Keratinocyte (primary cell): ENCODE results near the gene EPHB2. TPM values are rescaled to one million over a fixed set of nuclear protein-coding genes. Genes with fewer than 3 reads are reported as not detected.

ENCODE experiments used
- DNase-seq: peaks from one replicate; pipeline ENCODE4 v3.0.0-alpha.2; 2011; ENCODE audit warnings: low read depth, missing footprints, low spot score
- FAIRE-seq: peaks from 2 replicates; lab custom pipeline; 2011; peaks lifted over from hg19 to GRCh38; lab: Jason Lieb, UNC
- H2AFZ ChIP-seq: 2 replicates; pipeline ENCODE4 v1.6.0; 2012; ENCODE audit warnings: low read length, control low read depth, inconsistent platforms; ENCODE audit not compliant: control insufficient read depth
- H3K27ac ChIP-seq: 2 replicates; pipeline ENCODE4 v1.5.1; 2011; ENCODE audit warnings: low read length; ENCODE audit not compliant: control insufficient read depth, insufficient read depth
- H3K27me3 ChIP-seq: 3 replicates; pipeline ENCODE4 v1.6.0; 2011; ENCODE audit warnings: low read length; ENCODE audit not compliant: control insufficient read depth, insufficient read depth; ENCODE audit errors: extremely low read depth
- H3K36me3 ChIP-seq, 2 experiments: 2 replicates in 1 of 2; 3 replicates in 1 of 2; pipeline ENCODE4 v1.5.1; 2011; ENCODE audit warnings: low read length in 2 of 2, mild to moderate bottlenecking in 1 of 2; ENCODE audit not compliant: control insufficient read depth in 2 of 2, insufficient read depth in 2 of 2; ENCODE audit errors: extremely low read depth in 1 of 2
- H3K4me1 ChIP-seq: 3 replicates; pipeline ENCODE4 v1.5.1; 2011; ENCODE audit warnings: low read length; ENCODE audit not compliant: control insufficient read depth, insufficient read depth; ENCODE audit errors: extremely low read depth
- H3K4me2 ChIP-seq: 3 replicates; pipeline ENCODE4 v1.6.0; 2011; ENCODE audit warnings: low read depth, low read length; ENCODE audit not compliant: control insufficient read depth, insufficient read depth; ENCODE audit errors: extremely low read depth
- H3K4me3 ChIP-seq, 3 experiments: fragments of 200-600 bp in 1 of 3; sonication (generic) in 1 of 3; 2 replicates in 2 of 3; 3 replicates in 1 of 3; pipeline ENCODE4 v1.5.1; 2011 to 2016; ENCODE audit warnings: low read length in 3 of 3, mild to moderate bottlenecking in 3 of 3, control low read depth in 2 of 3, inconsistent platforms in 1 of 3, low read depth in 1 of 3, mixed read lengths in 1 of 3, mixed run types in 1 of 3, moderate library complexity in 1 of 3; ENCODE audit not compliant: control insufficient read depth in 2 of 3, insufficient read depth in 2 of 3; ENCODE audit errors: extremely low read depth in 1 of 3
- H3K79me2 ChIP-seq: 2 replicates; pipeline ENCODE4 v1.6.0; 2012; ENCODE audit warnings: low read length; ENCODE audit not compliant: control insufficient read depth, insufficient read depth
- H3K9ac ChIP-seq: 3 replicates; pipeline ENCODE4 v1.6.0; 2011; ENCODE audit warnings: low read length; ENCODE audit not compliant: control insufficient read depth, insufficient read depth; ENCODE audit errors: extremely low read depth
- H3K9me1 ChIP-seq: 3 replicates; pipeline ENCODE4 v1.6.0; 2011; ENCODE audit warnings: low read length; ENCODE audit not compliant: control insufficient read depth, insufficient read depth; ENCODE audit errors: extremely low read depth
- H3K9me3 ChIP-seq: 2 replicates; pipeline ENCODE4 v1.5.1; 2012; ENCODE audit warnings: low read depth, low read length; ENCODE audit not compliant: control insufficient read depth
- H4K20me1 ChIP-seq: 3 replicates; pipeline ENCODE4 v1.6.0; 2011; ENCODE audit warnings: low read length; ENCODE audit not compliant: control insufficient read depth, insufficient read depth; ENCODE audit errors: extremely low read depth
- EZH2 ChIP-seq: IDR thresholded peaks from one replicate; pipeline ENCODE4 v1.6.1; 2012; ENCODE audit warnings: inconsistent platforms, mild to moderate bottlenecking, low read length, moderate library complexity
- dilution Hi-C: fragments of 300-500 bp; cut with MboI; formaldehyde crosslinking; loops from one replicate; pipeline ENCODE4 v1.7.0; 2020; ENCODE audit warnings: low sequenced_read_pairs; ENCODE audit not compliant: extremely low pct_ligation_motif_present
- polyA plus RNA-seq, 5 experiments: library from polyadenylated mRNA; depleted of rRNA in 3 of 5; stranded (reverse) in 3 of 5; stranded (forward) in 1 of 5; unstranded in 1 of 5; fragments of >200 nt; gene quantifications; 1 replicate in 1 of 5; 2 replicates in 3 of 5; 3 replicates in 1 of 5; pipeline versions ENCODE4 v1.2.1 to v1.2.3, GENCODE V29; 2011 to 2012; ENCODE audit warnings: missing spikeins in 2 of 5, low read depth in 1 of 5, low replicate concordance in 1 of 5
- TF ChIP-seq, protein P1 (sequence below), 3 experiments: IDR thresholded peaks in 1 of 3; conservative IDR thresholded peaks in 1 of 3; optimal IDR thresholded peaks in 1 of 3; 2 replicates in 2 of 3; 3 replicates in 1 of 3; pipeline versions ENCODE3 to v1.5.1; 2011; ENCODE audit warnings: low read length in 3 of 3, mild to moderate bottlenecking in 3 of 3, moderate library complexity in 2 of 3, control low read depth in 1 of 3, inconsistent platforms in 1 of 3; ENCODE audit not compliant: insufficient read depth in 2 of 3; ENCODE audit errors: extremely low read depth in 1 of 3

EPHB2 gene
- polyA plus RNA-seq, 1 donor (not counting 4 experiments of a cell fraction or from before 2014, with no cell fraction given) = 0.10 TPM

DNA sequence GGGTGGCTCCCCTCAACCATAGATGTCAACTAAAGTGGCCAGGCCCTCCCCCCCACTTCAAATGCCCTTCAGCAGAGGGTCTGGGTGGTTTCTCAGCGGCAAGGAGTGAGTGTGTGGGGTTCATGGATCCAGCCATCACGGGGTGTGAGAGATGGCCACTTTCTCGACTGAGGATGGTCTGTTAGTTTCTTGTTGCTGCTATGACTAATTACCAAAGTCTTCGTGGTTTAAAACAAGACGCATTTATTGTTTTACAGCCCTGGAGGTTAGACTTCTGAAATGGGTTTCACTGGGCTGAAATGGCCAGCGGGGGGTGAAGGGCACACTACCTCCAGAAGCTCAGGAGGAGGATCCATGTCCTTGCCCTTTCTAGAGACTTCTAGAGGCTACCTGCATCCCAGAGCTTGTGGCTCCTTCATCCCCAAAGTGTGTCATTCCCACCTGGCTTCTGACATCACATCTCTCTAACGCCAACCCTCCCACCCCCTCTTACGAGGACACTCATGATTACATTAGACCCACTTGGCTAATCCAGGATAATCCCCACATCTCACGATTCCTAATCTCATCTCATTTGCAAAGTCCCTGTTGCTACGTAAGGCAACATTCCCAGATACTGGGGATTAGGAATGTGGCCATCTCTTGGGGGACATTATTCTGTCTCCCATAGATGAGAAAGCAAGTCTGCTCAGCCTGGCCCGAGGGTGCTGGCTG is 53.0 kb downstream of the EPHB2 start:
- Histone ChIP-seq H3K79me2 (no peaks in the 10 kb centered on the region), H2AFZ (no peak overlapping the region), H3K27ac (no peak overlapping the region), H4K20me1 (peaks cover 5% of the 10 kb centered on the region), H3K4me1 (peaks cover 3% of the 10 kb centered on the region), H3K4me2 (no peak overlapping the region), H3K36me3 (no peaks in the 10 kb centered on the region), H3K9ac (no peak overlapping the region), H3K27me3 (no peaks in the 10 kb centered on the region), H3K4me3 (no peak overlapping the region), H3K9me1 (no peaks in the 10 kb centered on the region), H3K9me3 (no peaks in the 10 kb centered on the region)
- dilution Hi-C loops = no loop called here
- FAIRE-seq = no peak
- no peak for DNase-seq
- TF ChIP-seq, protein P1, sequence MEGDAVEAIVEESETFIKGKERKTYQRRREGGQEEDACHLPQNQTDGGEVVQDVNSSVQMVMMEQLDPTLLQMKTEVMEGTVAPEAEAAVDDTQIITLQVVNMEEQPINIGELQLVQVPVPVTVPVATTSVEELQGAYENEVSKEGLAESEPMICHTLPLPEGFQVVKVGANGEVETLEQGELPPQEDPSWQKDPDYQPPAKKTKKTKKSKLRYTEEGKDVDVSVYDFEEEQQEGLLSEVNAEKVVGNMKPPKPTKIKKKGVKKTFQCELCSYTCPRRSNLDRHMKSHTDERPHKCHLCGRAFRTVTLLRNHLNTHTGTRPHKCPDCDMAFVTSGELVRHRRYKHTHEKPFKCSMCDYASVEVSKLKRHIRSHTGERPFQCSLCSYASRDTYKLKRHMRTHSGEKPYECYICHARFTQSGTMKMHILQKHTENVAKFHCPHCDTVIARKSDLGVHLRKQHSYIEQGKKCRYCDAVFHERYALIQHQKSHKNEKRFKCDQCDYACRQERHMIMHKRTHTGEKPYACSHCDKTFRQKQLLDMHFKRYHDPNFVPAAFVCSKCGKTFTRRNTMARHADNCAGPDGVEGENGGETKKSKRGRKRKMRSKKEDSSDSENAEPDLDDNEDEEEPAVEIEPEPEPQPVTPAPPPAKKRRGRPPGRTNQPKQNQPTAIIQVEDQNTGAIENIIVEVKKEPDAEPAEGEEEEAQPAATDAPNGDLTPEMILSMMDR (optimal IDR thresholded peaks at IDR 0.05 in 1 of 3, IDR thresholded peaks at IDR 0.05 in 1 of 3, conservative IDR thresholded peaks at IDR 0.05 in 1 of 3; ENCODE audit: extremely low read depth in 1 of 3, insufficient read depth in 2 of 3, low read length in 3 of 3) = no peak
- no peak for TF ChIP-seq EZH2

- no peaks in the 10 kb centered on the region for H3K79me2 ChIP-seq
- no peak overlapping the region for H3K9ac ChIP-seq
- no peak overlapping the region for H3K27ac ChIP-seq
- H3K4me2 ChIP-seq = no peak overlapping the region
- H3K9me3 ChIP-seq = no peaks in the 10 kb centered on the region
- dilution Hi-C loops = no loop called here
- FAIRE-seq (no peak), DNase-seq (no peak)
- TF ChIP-seq, protein P1 (optimal IDR thresholded peaks at IDR 0.05 in 1 of 3, IDR thresholded peaks at IDR 0.05 in 1 of 3, conservative IDR thresholded peaks at IDR 0.05 in 1 of 3; ENCODE audit: extremely low read depth in 1 of 3, insufficient read depth in 2 of 3, low read length in 3 of 3) = no peak
- no peak for TF ChIP-seq EZH2
- no peaks in the 10 kb centered on the region for H3K4me1 ChIP-seq
- H2AFZ ChIP-seq = no peak overlapping the region
- no peaks in the 10 kb centered on the region for H3K27me3 ChIP-seq
- peaks cover 3% of the 10 kb centered on the region for H4K20me1 ChIP-seq
- no peak overlapping the region for H3K4me3 ChIP-seq
- no peaks in the 10 kb centered on the region for H3K36me3 ChIP-seq
- no peaks in the 10 kb centered on the region for H3K9me1 ChIP-seq
Measured at GRCh38 chr1:22767852-22768251, 57.2 kb downstream of the EPHB2 start.
